GM21381 (cell line): ENCODE measurements around the gene CACHD1.
"Not testable (repeated sequence)": the region's sequence is repeated elsewhere in the genome, so short reads cannot be mapped to it uniquely, and the experiment has no call there.

Source experiments
- ATAC-seq: cut with Tn5 transposase; IDR thresholded peaks from one replicate; pipeline ENCODE4 v1.9.1; 2021; ENCODE audit warnings: mild to moderate bottlenecking, moderate library complexity; ENCODE audit not compliant: unreplicated experiment

The CACHD1 gene

GRCh38 chr1:64686828-64687724 lies 217.1 kb downstream of the CACHD1 start:
- peak; percentile 78 for ATAC-seq

DNA sequence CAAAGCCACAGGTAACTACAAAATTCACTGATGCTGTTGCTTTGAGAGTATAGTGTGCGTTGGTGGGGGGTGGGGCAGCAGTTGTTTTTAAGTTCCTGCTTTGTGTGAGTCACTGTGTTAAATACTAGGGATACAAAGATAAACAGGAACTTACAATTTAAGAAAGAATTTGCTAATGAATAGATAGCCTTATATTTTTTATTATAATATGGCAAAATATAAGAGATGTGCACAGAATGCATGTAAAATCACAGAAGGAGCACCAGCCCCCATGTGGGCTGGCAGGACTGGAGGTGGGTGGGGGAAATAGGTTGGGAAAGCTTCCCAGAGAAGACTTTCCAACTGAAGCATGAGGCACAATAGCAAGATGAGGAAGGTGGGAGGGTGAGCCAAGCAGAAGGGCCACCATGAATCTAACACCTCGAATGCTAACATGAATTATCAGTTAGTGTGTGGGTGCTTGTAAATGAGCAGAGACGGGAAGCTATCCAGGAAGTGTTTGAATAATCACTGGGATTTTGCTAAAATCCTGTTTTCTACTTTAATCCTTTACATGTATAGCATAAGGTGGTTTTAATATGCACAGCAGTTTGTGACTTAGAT lies 217.9 kb downstream of the CACHD1 start:
- no peak for ATAC-seq

DNA sequence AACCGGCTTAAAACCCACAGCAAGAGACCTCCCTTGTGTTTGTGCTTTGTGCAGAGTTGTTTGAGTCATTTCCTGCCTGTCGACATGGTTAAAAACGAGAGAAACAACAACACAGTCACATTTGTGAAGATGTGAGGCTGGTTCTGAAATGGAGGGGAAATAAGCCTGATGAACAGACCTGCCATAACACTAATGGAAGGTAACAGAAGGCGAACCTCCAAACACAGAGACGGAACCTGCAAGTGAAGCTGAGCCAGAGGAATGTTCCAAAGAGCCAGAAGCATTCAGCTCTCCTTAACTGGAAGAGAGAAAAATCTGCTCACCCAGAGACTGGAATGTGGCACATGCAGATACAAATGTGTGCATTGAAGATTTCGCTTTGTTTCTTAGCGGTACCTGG lies 221.7 kb downstream of the CACHD1 start:
- no peak for ATAC-seq

DNA sequence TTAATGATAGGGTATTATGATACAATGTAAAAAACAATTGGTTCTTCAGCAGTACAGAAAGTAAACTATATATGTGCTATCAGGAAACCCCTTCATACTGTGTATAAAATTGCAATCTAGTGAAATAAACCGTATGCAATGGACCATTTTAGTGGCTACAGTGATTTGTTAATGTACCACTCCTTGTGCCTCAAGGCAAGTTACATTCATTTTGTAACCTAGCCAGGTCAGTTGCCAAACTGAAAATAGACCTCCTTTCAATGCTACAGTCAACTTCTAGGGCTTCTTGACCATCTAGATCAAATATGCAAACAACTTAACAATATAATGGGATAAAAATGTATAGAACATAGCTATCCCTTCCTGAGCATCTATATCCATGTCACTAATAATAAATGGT lies 223.0 kb downstream of the CACHD1 start:
- ATAC-seq: no peak

DNA sequence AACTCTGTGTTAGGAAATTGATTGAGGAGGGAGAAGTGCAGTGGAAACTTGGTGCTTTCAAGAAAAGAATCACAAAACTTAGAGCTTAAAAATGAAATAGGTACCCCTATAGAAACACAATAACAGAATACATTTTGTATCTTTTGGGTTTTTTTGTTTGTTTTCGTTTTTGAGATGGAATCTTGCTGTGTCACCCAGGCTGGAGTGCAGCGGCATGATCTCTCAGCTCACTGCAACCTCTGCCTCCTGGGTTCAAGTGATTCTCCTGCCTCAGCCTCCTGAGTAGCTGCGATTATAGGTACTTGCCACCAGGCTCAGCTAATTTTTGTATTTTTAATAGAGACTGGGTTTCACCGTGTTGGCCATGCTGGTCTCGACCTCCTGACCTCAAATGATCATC lies 223.5 kb downstream of the CACHD1 start:
- ATAC-seq: no peak

DNA sequence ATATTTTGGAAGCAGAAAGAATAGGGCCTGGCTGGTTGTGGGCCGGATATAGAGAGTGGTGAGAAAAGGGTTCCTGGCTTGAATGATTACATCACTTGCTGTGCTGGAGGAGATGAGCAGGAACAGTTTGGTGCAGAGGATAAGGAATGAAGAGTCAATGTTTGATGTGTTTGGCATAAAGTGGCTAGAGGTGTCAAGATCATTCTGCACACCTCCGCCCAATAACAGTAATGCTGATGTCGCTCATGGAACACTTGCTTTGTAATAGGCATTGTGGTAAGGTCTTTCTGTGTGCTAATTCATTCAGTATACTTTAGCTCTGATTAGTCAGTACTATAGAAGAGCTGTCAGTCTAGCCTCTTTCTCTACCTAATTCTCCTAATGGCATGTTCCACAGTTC lies 226.9 kb downstream of the CACHD1 start:
- ATAC-seq: no peak

- no peak for ATAC-seq
Observed at GRCh38 chr1:64699327-64699726, 229.4 kb downstream of the CACHD1 start.

DNA sequence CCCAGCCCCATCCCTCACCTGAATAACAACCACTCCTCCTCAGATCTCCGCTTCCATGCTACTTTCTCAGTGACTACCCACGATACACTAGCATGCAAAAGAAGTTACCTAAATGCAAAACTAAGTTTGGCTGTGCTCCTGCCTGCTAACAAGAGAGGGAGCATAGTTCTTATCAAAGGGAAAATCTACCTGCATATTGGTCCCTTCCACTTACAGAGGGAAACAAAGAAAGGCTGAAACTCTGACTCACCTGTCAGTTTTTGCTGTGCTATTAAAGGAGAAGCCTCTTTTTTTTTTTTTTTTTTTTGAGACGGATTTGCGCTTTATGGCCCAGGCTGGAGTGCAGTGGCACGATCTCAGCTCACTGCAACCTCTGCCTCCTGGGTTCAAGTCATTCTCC lies 231.1 kb downstream of the CACHD1 start:
- ATAC-seq: no peak

- no peak for ATAC-seq
Observed at GRCh38 chr1:64701886-64702285, 232.0 kb downstream of the CACHD1 start.

- ATAC-seq: not testable (repeated sequence)
Observed at GRCh38 chr1:64702670-64703069, 232.7 kb downstream of the CACHD1 start.

GRCh38 chr1:64703600-64703999 lies 233.7 kb downstream of the CACHD1 start:
- ATAC-seq: no peak

- ATAC-seq: no peak
Observed at GRCh38 chr1:64705591-64705990, 235.7 kb downstream of the CACHD1 start.

- ATAC-seq: no peak
Observed at GRCh38 chr1:64711266-64711665, 241.3 kb downstream of the CACHD1 start.

- ATAC-seq: no peak
Observed at GRCh38 chr1:64712049-64712448, 242.1 kb downstream of the CACHD1 start.

- no peak for ATAC-seq
Observed at GRCh38 chr1:64715186-64715585, 245.3 kb downstream of the CACHD1 start.

- ATAC-seq: no peak
Observed at GRCh38 chr1:64721135-64721534, 251.2 kb downstream of the CACHD1 start.

DNA sequence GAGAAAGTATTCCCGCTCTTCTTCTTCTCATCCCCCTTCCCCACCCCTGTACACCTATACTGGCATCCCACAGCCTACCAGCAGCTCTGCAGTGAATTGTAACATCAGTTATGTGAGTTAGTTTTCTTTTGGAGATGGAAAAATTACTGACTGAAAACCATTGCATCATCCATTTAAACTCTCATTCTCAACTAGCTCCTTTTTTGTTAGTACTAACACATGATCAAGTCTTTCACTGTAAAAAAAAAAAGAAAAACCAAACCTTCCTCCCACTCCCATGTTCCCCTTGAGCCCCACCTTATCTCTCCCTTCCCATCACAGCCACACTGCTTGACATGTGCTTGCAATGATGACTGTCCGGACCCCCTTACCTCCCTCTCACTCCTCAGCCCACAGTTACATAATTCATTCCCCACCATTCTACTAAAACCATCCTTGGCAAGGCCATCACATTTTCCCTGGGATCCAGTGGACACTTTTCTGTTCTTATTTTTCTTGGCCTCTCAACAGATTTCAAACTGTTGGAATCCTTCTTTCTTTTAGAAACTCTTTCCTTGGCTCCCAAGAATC lies 251.7 kb downstream of the CACHD1 start:
- ATAC-seq: no peak

- ATAC-seq: no peak
Observed at GRCh38 chr1:64727861-64728260, 257.9 kb downstream of the CACHD1 start.

- no peak for ATAC-seq
Observed at GRCh38 chr1:64733581-64734286, 263.8 kb downstream of the CACHD1 start.

- ATAC-seq: no peak
Observed at GRCh38 chr1:64734287-64734652, 264.3 kb downstream of the CACHD1 start.

DNA sequence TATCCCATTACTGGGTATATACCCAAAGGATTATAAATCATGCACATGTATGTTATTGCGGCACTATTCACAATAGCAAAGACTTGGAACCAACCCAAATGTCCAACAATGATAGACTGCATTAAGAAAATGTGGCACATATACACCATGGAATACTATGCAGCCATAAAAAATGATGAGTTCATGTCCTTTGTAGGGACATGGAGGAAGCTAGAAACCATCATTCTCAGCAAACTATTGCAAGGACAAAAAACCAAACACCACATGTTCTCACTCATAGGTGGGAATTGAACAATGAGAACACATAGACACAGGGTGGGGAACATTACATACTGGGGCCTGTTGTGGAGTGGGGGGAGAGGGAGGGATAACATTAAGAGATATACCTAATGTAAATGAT lies 270.8 kb downstream of the CACHD1 start:
- ATAC-seq: not testable (repeated sequence)
